H9 (cell line): ENCODE results near the gene PPARG. TPM values are rescaled to one million over a fixed set of nuclear protein-coding genes. Genes with fewer than 3 reads are reported as not detected.

ENCODE experiments used
- DNase-seq: peaks from one replicate; pipeline ENCODE4 v3.0.0-alpha.2; 2017
- H2AFZ ChIP-seq: one replicate; pipeline ENCODE4 v1.6.1; 2013; ENCODE audit warnings: mild to moderate bottlenecking, low read length, control low read depth, moderate library complexity
- H2AK5ac ChIP-seq: 2 replicates; pipeline ENCODE4 v1.6.1; 2013; ENCODE audit warnings: low read length, control low read depth, mixed read lengths; ENCODE audit not compliant: insufficient read length
- H2BK120ac ChIP-seq: one replicate; pipeline ENCODE4 v1.6.1; 2013; ENCODE audit warnings: low read depth, mild to moderate bottlenecking, low read length, control low read depth, inconsistent platforms; ENCODE audit not compliant: poor library complexity, severe bottlenecking
- H2BK12ac ChIP-seq: 2 replicates; pipeline ENCODE4 v1.6.1; 2013; ENCODE audit warnings: low read length, control low read depth, mixed read lengths, low read depth; ENCODE audit not compliant: insufficient read length
- H2BK15ac ChIP-seq: 2 replicates; pipeline ENCODE4 v1.6.1; 2013; ENCODE audit warnings: low read depth, low read length, control low read depth
- H2BK20ac ChIP-seq: one replicate; pipeline ENCODE4 v1.6.1; 2013; ENCODE audit warnings: low read depth, mild to moderate bottlenecking, low read length, control low read depth, inconsistent platforms; ENCODE audit not compliant: poor library complexity, severe bottlenecking
- H2BK5ac ChIP-seq: 2 replicates; pipeline ENCODE4 v1.6.1; 2013; ENCODE audit warnings: low read length, control low read depth, mixed read lengths; ENCODE audit not compliant: insufficient read length
- H3K14ac ChIP-seq: 2 replicates; pipeline ENCODE4 v1.6.1; 2013; ENCODE audit warnings: low read length, control low read depth; ENCODE audit not compliant: insufficient read depth
- H3K18ac ChIP-seq: 2 replicates; pipeline ENCODE4 v1.6.1; 2013; ENCODE audit warnings: low read depth, mild to moderate bottlenecking, mixed read lengths, low read length, control low read depth; ENCODE audit not compliant: insufficient read length
- H3K23ac ChIP-seq: 2 replicates; pipeline ENCODE4 v1.6.1; 2013; ENCODE audit warnings: low read length, control low read depth, mixed read lengths, low read depth; ENCODE audit not compliant: insufficient read length
- H3K23me2 ChIP-seq: 2 replicates; pipeline ENCODE4 v1.6.1; 2013; ENCODE audit warnings: low read depth, mild to moderate bottlenecking, mixed read lengths, low read length, control low read depth; ENCODE audit not compliant: insufficient read length, poor library complexity, severe bottlenecking
- H3K27ac ChIP-seq: 2 replicates; pipeline ENCODE4 v1.5.1; 2013; ENCODE audit warnings: low read length, control low read depth, mixed read lengths, low read depth; ENCODE audit not compliant: insufficient read length
- H3K27me3 ChIP-seq: 2 replicates; pipeline ENCODE4 v1.6.1; 2013; ENCODE audit warnings: low read length, control low read depth, inconsistent platforms; ENCODE audit not compliant: insufficient read depth
- H3K4ac ChIP-seq: 2 replicates; pipeline ENCODE4 v1.6.1; 2013; ENCODE audit warnings: low read depth, mild to moderate bottlenecking, control low read depth, inconsistent platforms, low read length, moderate library complexity
- H3K4me1 ChIP-seq: 2 replicates; pipeline ENCODE4 v1.6.1; 2013; ENCODE audit warnings: low read length, control low read depth, inconsistent platforms; ENCODE audit not compliant: insufficient read depth
- H3K4me2 ChIP-seq: 2 replicates; pipeline ENCODE4 v1.6.1; 2013; ENCODE audit warnings: low read length, control low read depth, mixed read lengths; ENCODE audit not compliant: insufficient read length, insufficient read depth
- H3K56ac ChIP-seq: 2 replicates; pipeline ENCODE4 v1.6.1; 2013; ENCODE audit warnings: low read depth, mild to moderate bottlenecking, mixed read lengths, low read length, control low read depth; ENCODE audit not compliant: insufficient read length
- H3K79me1 ChIP-seq: 2 replicates; pipeline ENCODE4 v1.6.1; 2013; ENCODE audit warnings: low read depth, mild to moderate bottlenecking, moderate library complexity, low read length, control low read depth, inconsistent platforms; ENCODE audit not compliant: insufficient read depth, poor library complexity, severe bottlenecking
- H3K79me2 ChIP-seq: 2 replicates; pipeline ENCODE4 v1.6.1; 2013; ENCODE audit warnings: low read length, control low read depth, inconsistent platforms; ENCODE audit not compliant: insufficient read depth
- H3K9ac ChIP-seq: 2 replicates; pipeline ENCODE4 v1.6.1; 2013; ENCODE audit warnings: low read length, control low read depth, mixed read lengths; ENCODE audit not compliant: insufficient read length; ENCODE audit errors: extremely low read depth
- H3K9me3 ChIP-seq: one replicate; pipeline ENCODE4 v1.6.1; 2013; ENCODE audit warnings: low read depth, low read length, inconsistent platforms; ENCODE audit not compliant: control insufficient read depth
- H3T11ph ChIP-seq: one replicate; pipeline ENCODE4 v1.6.1; 2013; ENCODE audit warnings: mild to moderate bottlenecking, low read length, control low read depth, inconsistent platforms
- H4K20me1 ChIP-seq: one replicate; pipeline ENCODE4 v1.6.1; 2013; ENCODE audit not compliant: control insufficient read depth, insufficient read length, insufficient read depth
- H4K5ac ChIP-seq: 2 replicates; pipeline ENCODE4 v1.6.1; 2013; ENCODE audit warnings: low read depth, mild to moderate bottlenecking, mixed read lengths, low read length, control low read depth; ENCODE audit not compliant: insufficient read length
- H4K8ac ChIP-seq: replicated peaks from 2 replicates; pipeline ENCODE4 v1.6.1; 2013; ENCODE audit warnings: low read length, control low read depth, mixed read lengths, low read depth; ENCODE audit not compliant: insufficient read length
- H4K91ac ChIP-seq: 2 replicates; pipeline ENCODE4 v1.6.1; 2013; ENCODE audit warnings: low read depth, mild to moderate bottlenecking, moderate library complexity, mixed read lengths, low read length, control low read depth; ENCODE audit not compliant: insufficient read length
- H3K27ac Mint-ChIP-seq, 3 experiments: 2 replicates in 2 of 3; 3 replicates in 1 of 3; pipeline ENCODE4 v1.8.0; 2020 to 2021; ENCODE audit warnings: mixed read lengths in 3 of 3, mild to moderate bottlenecking in 1 of 3, moderate library complexity in 1 of 3
- H3K27me3 Mint-ChIP-seq: 2 replicates; pipeline ENCODE4 v1.8.0; 2021; ENCODE audit warnings: low read depth, mild to moderate bottlenecking, moderate library complexity, mixed read lengths
- H3K36me3 Mint-ChIP-seq, 3 experiments: 2 replicates in 2 of 3; 3 replicates in 1 of 3; pipeline ENCODE4 v1.8.0; 2020 to 2021; ENCODE audit warnings: low read depth in 3 of 3, mixed read lengths in 3 of 3; ENCODE audit not compliant: insufficient read depth in 1 of 3
- H3K4me1 Mint-ChIP-seq, 2 experiments: 2 replicates each; pipeline ENCODE4 v1.8.0; 2020; ENCODE audit warnings: mixed read lengths in 2 of 2
- H3K4me3 Mint-ChIP-seq, 2 experiments: 2 replicates in 1 of 2; 3 replicates in 1 of 2; pipeline ENCODE4 v1.8.0; 2020 to 2021; ENCODE audit warnings: mild to moderate bottlenecking in 2 of 2, mixed read lengths in 2 of 2, moderate library complexity in 1 of 2
- H3K9me3 Mint-ChIP-seq, 2 experiments: 2 replicates in 1 of 2; 3 replicates in 1 of 2; pipeline ENCODE4 v1.8.0; 2020; ENCODE audit warnings: mild to moderate bottlenecking in 2 of 2, mixed read lengths in 2 of 2, moderate library complexity in 1 of 2
- WGBS: extraction: QIAGEN DNeasy Blood & Tissue Kit; methylation state at CpG from one replicate; pipeline ENCODE4 v1.1.7; 2013; ENCODE audit warnings: missing lambda C conversion rate, low lambda C conversion rate, mixed read lengths; ENCODE audit not compliant: insufficient read length; ENCODE audit errors: extremely low coverage; 5-methylcytosine and 5-hydroxymethylcytosine counted together
- total RNA-seq: library from RNA; stranded (reverse); gene quantifications from 2 replicates; pipeline ENCODE4 v1.2.1, GENCODE V29; 2021
- TF ChIP-seq, protein P1 (sequence below): fragments of 200-600 bp; sonication (generic); conservative IDR thresholded peaks from 3 replicates; pipeline ENCODE4 v1.8.0; 2021; ENCODE audit warnings: antibody characterized with exemption, mild to moderate bottlenecking

PPARG gene
- total RNA-seq, 1 experiment from 2014 or later: 0.42 TPM

DNA sequence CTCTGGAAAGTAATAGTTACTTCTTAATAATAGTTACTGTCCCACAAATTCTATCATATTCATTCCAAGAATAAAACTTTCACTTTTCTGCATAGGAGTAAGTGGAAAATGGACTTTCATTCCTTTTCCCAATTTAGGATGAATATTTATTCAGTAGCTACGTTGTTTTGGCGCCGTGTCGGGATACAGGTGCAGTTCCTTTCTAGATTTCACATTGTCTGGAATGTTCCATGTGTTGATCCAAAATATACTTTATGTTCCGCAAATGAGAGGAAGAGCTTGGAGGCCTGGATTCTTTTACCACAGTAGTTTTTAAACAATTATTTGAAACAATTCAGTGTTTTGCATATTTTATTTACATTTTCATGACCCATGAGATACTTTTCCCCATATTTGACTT is 22.8 kb upstream of the PPARG start:
- no peaks in the 10 kb centered on the region for H3K9me3 ChIP-seq
- H3K9me3 Mint-ChIP-seq: no peaks in the 10 kb centered on the region; a peak in 1 of 5 replicates

More for the DNA sequence above, 22.8 kb upstream of the PPARG start:
- Histone ChIP-seq H3K27me3 (no peaks in the 10 kb centered on the region), H4K20me1 (no peaks in the 10 kb centered on the region), H3K4me2 (no peak overlapping the region), H3K18ac (no peak overlapping the region), H3K27ac (no peak overlapping the region), H3K14ac (no peak overlapping the region), H2BK120ac (no peak overlapping the region), H2AK5ac (no peak overlapping the region), H3K79me1 (no peaks in the 10 kb centered on the region), H3T11ph (no peak overlapping the region), H2BK20ac (no peak overlapping the region), H4K8ac (no peak overlapping the region), H2AFZ (no peak overlapping the region), H2BK12ac (no peak overlapping the region), H2BK15ac (no peak overlapping the region), H3K4me1 (no peaks in the 10 kb centered on the region), H3K79me2 (no peaks in the 10 kb centered on the region), H3K4ac (no peak overlapping the region), H3K23me2 (no peaks in the 10 kb centered on the region), H3K9ac (no peak overlapping the region), H4K91ac (no peak overlapping the region), H3K23ac (no peak overlapping the region), H4K5ac (no peak overlapping the region), H2BK5ac (no peak overlapping the region), H3K56ac (no peak overlapping the region)
- no peaks in the 10 kb centered on the region for H3K4me1 Mint-ChIP-seq
- DNase-seq: no peak
- WGBS: no CpG with 5 or more reads among the region's 5 CpGs
- no peaks in the 10 kb centered on the region for H3K36me3 Mint-ChIP-seq
- no peak overlapping the region for H3K27ac Mint-ChIP-seq
- H3K4me3 Mint-ChIP-seq: no peak overlapping the region
- H3K27me3 Mint-ChIP-seq: no peaks in the 10 kb centered on the region
- TF ChIP-seq, protein P1, sequence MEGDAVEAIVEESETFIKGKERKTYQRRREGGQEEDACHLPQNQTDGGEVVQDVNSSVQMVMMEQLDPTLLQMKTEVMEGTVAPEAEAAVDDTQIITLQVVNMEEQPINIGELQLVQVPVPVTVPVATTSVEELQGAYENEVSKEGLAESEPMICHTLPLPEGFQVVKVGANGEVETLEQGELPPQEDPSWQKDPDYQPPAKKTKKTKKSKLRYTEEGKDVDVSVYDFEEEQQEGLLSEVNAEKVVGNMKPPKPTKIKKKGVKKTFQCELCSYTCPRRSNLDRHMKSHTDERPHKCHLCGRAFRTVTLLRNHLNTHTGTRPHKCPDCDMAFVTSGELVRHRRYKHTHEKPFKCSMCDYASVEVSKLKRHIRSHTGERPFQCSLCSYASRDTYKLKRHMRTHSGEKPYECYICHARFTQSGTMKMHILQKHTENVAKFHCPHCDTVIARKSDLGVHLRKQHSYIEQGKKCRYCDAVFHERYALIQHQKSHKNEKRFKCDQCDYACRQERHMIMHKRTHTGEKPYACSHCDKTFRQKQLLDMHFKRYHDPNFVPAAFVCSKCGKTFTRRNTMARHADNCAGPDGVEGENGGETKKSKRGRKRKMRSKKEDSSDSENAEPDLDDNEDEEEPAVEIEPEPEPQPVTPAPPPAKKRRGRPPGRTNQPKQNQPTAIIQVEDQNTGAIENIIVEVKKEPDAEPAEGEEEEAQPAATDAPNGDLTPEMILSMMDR: no peak
